ENCODE measurements around the gene FNDC5.

Gene FNDC5

GRCh38 chr1:32897082-32898049 is 26.7 kb upstream of the FNDC5 start:
- no peak for DNase-seq

GRCh38 chr1:32896451-32896850 is 25.7 kb upstream of the FNDC5 start:
- DNase-seq: no peak

- no peak for DNase-seq
Measured at GRCh38 chr1:32895325-32896215, 24.9 kb upstream of the FNDC5 start.

- no peak for DNase-seq
Measured at GRCh38 chr1:32894681-32895080, 24.0 kb upstream of the FNDC5 start.

GRCh38 chr1:32894019-32894600 is 23.4 kb upstream of the FNDC5 start:
- DNase-seq: no peak

- peak in 1 of 2 experiments; percentile 39 for DNase-seq
Measured at GRCh38 chr1:32893198-32894018, 22.7 kb upstream of the FNDC5 start.

GRCh38 chr1:32892368-32893197 is 21.9 kb upstream of the FNDC5 start:
- peak; percentile 9 to 36 for DNase-seq

- no peak for DNase-seq
Measured at GRCh38 chr1:32891630-32892029, 20.9 kb upstream of the FNDC5 start.

GRCh38 chr1:32891241-32891570 is 20.5 kb upstream of the FNDC5 start:
- DNase-seq: no peak

- DNase-seq: no peak
Measured at GRCh38 chr1:32890516-32891240, 20.0 kb upstream of the FNDC5 start.

- DNase-seq: no peak
Measured at GRCh38 chr1:32889731-32890278, 19.1 kb upstream of the FNDC5 start.

GRCh38 chr1:32888677-32889420 is 18.1 kb upstream of the FNDC5 start:
- DNase-seq: no peak

GRCh38 chr1:32888134-32888533 is 17.4 kb upstream of the FNDC5 start:
- DNase-seq: no peak

- no peak for DNase-seq
Measured at GRCh38 chr1:32887623-32888022, 16.9 kb upstream of the FNDC5 start.

GRCh38 chr1:32886828-32887414 is 16.2 kb upstream of the FNDC5 start:
- no peak for DNase-seq

- no peak for DNase-seq
Measured at GRCh38 chr1:32886004-32886827, 15.5 kb upstream of the FNDC5 start, which contains the start of gene HPCA. HPCA (plus strand) TSS chr1:32886491; CDS start chr1:32888899, 2,408 bp downstream.

GRCh38 chr1:32885676-32886003 is 14.9 kb upstream of the FNDC5 start:
- no peak for DNase-seq

- DNase-seq: no peak
Measured at GRCh38 chr1:32884726-32885125, 14.0 kb upstream of the FNDC5 start.

GRCh38 chr1:32884032-32884372 is 13.3 kb upstream of the FNDC5 start:
- no peak for DNase-seq
